GM12892 (cell line): ENCODE measurements around the gene SLC52A1.

Experiments
- POLR2A ChIP-seq: IDR thresholded peaks from 2 replicates; pipeline ENCODE4 v1.6.1; 2011; ENCODE audit warnings: low read depth, low read length, control low read depth
- POLR2AphosphoS5 ChIP-seq: IDR thresholded peaks from 2 replicates; pipeline ENCODE4 v1.6.1; 2011; ENCODE audit warnings: low read depth, low read length, control low read depth
- TAF1 ChIP-seq: IDR thresholded peaks from 2 replicates; pipeline ENCODE4 v1.6.1; 2011; ENCODE audit warnings: low read depth, mild to moderate bottlenecking, control low read depth, low read length, borderline replicate concordance

DNA sequence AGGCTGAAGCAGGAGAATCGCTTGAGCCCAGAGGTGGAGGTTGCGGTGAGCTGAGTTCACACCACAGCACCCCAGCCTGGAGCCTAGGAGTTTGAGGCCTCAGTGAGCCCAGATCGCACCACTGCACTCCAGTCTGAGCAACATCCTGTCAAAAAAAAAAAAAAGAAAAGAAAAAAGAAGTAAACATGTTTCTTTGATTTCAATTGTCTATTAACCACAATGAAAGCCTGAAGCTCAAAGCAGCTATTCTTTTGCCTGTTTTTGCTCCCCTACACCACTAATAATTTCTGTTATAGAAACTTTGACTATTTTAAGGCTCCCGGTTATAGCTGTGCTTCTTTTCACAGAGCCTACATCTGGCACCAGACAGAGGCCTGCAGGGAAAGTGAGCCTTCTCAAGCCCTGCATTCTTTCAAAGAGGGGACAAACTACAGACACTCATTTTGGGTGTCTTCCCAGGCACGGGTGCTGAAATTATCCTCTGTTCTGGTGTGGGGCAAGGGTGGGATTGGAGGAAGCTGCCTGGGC is 14.2 kb upstream of the SLC52A1 start:
- TF ChIP-seq POLR2A (no peak), POLR2AphosphoS5 (no peak), TAF1 (no peak)
